NCI-H345 treated with DMSO at 0.1 percent for 48 hours (cell line): ENCODE results near the gene SCGN.

Experiments
- DNase-seq: peaks from one replicate; lab custom pipeline; 2025; ENCODE audit not compliant: unreplicated experiment; lab: John Stamatoyannopoulos, UW

The SCGN gene, protein sequence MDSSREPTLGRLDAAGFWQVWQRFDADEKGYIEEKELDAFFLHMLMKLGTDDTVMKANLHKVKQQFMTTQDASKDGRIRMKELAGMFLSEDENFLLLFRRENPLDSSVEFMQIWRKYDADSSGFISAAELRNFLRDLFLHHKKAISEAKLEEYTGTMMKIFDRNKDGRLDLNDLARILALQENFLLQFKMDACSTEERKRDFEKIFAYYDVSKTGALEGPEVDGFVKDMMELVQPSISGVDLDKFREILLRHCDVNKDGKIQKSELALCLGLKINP

DNA sequence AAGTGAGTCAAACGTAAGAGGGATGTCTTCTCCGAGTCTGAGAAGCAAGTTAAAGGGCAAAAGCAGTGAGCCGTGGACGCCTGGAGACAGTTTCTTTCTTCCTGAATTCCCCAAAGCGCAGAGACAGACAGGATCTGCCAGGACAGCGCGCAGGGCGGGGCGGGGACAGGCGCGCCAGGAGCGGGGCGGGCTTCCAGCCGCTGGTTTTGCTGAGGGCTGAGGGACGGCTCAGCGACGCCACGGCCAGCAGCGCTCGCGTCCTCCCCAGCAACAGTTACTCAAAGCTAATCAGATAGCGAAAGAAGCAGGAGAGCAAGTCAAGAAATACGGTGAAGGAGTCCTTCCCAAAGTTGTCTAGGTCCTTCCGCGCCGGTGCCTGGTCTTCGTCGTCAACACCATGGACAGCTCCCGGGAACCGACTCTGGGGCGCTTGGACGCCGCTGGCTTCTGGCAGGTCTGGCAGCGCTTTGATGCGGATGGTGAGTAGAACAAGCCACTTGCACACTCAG lies at the start of gene SCGN:
Gene SCGN, plus strand, starts transcription at position 209 of the 509 bp plus-strand sequence. Its CDS starts 189 bp downstream, at position 398.
- DNase-seq = peak; percentile 71

DNA sequence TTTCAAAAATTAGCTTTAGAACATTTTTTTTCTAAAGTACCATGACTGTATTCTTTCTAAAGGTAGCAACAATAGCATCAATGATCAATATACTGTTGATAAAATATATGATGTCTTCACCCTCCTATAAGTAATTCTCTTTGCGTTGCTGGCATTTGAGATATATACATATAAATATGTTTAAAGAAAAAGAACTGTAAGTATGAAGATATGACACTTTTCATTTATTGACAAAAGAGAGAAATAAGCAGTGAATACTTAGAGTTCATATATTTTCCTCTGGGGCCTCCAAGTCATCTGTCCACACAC lies 49.4 kb upstream of the SCGN start:
- DNase-seq = no peak

DNA sequence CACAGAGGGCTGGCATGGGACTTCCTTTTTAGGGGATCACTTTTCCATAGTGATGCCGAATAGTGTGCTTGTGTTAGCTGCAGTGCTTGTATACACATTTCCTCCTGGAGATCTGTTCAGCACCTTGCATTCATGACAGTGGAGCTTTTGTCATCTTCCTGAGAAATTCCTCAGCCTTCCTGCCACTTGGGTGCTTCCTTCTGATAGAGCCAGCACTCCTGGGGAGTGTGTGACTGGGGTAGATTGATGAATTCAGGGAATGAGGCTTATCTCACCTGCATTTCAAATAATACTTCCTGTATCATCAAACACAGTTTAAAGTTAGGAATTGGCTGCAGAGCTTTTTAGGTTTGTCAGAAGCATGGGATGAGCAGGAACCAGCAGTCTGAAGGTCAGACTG lies 48.8 kb upstream of the SCGN start:
- DNase-seq = no peak

DNA sequence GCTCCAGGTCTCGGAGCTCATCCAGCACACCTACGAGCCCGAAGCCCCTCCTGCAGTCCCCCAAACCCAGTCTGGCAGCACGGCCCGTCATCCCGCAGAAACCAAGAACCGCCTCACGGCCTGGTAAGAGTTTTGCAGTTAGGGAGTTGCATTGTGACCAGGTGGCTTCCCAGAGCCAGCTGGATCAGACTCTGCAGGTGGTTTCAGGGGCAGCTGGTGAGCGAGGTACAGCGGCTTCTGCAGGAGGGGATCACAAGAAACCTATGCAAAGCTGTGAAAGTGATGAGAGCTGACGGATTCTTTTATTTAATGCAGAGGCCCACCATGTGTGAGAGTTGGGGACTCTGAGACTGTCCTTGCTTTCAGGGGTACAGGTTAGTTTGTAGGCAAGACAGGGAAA lies 45.9 kb upstream of the SCGN start:
- no peak for DNase-seq

DNA sequence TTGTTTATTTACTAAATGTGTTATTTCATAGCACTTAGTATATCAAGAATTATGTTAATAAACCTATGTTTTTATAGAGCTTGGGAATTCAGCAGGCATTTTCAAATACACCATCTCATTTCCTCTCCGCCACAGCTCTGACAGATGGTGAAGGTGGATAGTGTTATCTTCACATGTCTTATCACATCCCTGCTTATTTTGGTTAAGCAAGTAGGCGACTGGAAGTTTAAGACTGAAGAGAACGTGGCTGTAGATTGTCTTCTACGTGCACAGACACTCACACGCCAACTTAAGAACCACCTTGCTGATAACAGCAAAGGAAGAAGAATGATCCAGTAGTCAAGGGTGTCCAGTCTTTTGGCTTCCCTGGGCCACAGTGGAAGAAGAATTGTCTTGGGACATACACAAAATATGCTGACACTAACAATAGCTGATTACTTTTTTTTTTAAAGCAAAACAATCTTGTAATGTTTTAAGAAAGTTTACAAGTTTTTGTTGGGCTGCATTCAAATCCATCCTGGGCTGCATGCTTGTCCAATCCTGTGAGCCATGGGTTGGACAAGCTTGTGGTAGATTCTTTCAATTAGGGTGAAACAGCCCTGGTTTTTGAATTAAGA lies 43.3 kb upstream of the SCGN start:
- no peak for DNase-seq

DNA sequence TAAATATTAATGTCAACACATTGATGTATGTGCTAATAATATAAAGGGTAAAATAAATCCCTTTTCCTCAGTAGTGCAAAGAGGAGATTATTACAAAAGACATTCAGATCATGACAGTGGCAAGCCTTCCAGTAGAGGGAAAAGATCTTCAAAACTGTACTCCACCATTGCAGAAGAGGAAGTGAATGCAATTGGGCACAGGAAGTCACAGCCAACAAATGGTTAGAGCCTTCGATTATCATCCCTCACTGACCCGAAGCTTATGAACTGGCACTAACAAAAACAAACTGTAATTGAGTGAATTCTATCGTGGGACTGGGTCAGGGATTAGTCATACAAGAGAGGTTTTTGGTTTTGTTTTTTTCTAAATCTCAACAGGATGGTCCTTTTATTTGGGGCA lies 39.3 kb upstream of the SCGN start:
- no peak for DNase-seq

DNA sequence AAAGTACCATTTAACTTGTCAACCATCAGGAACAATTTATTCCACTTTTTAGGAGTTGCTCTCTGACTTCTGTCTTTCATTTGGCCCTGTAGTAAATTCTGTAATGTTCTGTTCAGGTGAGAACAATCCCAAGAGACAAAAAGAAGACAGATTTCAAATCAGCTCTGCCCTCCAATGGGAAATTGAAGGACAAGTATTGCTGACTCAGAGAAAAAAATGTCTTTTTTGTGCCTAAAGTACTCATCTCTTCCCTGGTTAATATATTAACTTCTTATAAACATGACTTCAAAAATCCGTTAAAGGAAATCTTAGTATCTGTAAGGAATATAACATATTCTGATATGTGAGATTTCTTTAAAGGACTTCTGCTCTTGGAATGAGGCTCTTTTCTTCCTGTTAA lies 38.6 kb upstream of the SCGN start:
- no peak for DNase-seq

DNA sequence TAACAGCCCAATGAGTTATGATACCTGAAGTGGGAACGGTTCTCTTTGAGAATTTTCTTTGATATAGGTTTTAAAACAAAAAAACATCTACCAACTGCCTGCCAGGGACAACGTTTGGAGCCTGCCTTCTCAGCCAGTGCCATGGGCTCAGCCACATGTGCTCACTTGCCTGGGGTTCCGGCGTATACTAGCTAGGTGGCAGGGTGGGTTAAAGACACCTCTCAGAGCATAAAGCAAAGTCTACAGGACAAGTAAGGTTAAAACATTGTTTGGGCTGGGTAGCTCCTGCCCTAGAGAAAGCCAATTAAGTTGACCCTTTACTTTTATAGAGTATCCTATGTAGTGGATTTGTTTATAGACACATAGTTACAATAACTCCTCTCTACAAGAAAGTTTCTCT lies 38.0 kb upstream of the SCGN start:
- no peak for DNase-seq

DNA sequence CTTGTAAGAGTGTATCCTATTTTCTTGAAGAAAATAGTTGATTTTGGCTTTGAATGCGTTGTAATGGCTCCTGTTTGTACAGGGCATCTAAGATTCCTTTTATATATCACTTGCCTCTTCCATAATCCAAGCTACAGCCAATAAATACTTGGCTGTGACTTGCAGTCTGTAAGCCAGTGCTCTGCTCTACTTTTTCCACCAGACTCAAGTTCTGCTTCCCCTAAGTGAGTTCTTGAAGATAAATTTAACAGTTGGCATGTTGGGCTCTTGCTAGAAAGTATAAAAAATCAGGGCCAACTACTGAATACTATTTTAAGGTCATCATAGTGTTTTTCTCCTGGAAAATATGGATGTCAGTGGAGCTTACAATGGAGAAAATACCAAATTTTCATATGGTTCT lies 36.5 kb upstream of the SCGN start:
- DNase-seq = no peak

DNA sequence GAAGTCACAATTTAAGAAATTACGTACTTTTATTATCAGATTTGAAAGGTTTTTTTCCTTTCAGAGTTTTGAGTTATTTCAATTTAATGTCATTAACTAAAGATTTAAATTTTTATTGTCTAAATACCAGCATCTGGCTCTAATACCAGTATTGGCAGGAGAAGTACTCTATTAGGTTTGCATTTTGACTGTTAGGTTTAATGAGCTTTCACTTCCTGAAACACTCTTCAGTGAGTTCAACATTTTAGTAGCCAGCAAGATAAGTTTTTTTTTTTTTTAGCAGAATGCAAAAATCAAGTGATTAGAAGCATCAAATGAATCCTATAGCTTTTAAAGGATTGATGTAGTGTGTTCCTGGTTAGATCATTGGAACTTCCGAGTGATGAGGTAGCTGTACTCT lies 34.0 kb upstream of the SCGN start:
- DNase-seq = no peak

DNA sequence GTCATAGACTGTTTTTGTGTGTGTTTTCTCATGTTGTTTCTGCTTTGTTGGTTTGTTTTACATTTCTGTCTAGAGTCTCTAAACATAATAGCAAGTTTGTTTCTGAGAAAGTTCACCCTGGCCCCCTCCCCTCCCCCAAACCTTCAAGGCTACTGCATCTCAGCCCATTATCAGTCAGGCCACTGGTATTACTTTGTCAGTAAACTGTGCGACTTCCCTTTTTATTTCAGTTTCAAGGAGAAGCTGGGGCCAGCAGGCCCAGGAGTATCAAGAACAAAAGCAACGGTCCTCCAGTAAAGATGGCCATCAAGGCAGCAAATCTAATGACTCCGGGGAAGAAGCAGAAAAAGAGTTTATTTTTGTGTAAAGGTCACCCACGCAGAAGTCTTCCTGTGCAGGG lies 32.8 kb upstream of the SCGN start:
- DNase-seq = no peak

DNA sequence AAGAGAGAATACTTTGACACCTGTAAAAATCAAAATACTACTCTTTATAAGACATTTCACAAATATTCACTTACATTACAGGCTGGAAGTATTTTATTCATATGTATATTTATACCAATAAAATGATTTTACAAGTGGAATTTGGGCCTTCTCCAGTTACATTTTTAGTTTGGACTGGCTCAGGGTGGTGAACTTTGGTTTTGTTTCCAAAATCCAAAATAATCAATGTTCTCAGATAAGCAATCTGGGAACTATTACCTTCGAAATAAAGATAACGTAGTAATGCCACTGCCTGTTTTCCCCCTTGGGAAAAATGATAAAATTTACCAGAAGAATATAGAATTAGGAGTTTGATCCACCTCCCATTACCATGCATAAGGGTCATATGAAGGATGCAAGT lies 31.6 kb upstream of the SCGN start:
- DNase-seq = no peak

DNA sequence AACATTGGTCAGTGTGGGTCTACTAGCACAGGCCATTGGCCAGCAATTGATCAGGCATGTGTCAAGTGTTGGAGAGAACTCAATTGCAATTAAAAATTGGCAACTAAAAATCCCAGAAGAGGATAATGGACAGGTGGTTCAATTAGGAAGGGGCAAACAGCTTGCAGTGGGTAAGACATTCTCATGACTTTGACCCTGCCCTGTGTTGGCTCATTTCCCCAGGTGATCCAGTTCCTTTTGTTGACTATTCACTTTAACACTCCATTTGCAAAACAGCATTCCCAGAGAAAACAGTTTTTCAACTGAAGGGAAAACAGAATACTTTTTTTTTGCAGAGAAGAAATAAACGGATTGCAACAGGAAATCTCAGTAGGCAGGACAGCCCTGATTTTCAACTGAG lies 28.9 kb upstream of the SCGN start:
- no peak for DNase-seq

DNA sequence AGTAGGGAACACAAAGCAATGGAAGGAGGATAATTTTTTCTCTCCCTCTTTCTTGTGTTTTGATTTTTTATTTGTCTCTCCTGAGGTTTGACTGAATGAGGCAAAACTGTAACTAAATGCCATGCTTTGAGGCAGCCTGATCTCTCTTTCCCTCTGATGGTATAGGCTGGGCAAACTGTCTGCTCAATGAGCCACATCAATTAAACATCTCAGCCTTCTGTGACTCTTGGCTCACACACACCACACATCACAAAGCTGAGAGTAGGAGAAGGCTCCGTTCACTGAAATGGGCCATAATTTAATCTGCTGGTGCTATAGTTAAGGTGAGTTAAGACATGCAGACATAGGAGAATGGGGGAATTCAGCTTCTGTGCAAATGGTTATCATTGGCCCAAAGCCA lies 28.1 kb upstream of the SCGN start:
- DNase-seq = peak; percentile 61

DNA sequence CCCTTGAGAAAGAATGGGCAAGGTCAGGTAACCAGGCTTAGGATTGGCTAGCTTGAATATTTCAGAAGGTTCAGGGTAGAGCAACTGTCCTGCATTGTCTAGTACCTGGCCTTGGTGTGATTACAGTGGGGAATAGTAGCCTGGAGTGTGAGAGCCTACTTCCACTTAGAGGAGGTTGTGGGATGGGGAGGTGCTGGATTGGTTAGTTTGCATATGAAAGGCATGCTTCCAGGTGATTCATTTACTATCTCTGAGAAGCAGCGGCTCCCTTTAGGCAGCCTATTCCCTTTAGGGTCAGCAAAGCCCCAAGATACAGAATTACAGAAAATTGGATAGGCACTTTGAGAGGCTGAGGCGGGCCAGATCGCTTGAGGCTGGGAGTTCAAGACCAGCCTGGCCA lies 25.0 kb upstream of the SCGN start:
- DNase-seq = no peak

DNA sequence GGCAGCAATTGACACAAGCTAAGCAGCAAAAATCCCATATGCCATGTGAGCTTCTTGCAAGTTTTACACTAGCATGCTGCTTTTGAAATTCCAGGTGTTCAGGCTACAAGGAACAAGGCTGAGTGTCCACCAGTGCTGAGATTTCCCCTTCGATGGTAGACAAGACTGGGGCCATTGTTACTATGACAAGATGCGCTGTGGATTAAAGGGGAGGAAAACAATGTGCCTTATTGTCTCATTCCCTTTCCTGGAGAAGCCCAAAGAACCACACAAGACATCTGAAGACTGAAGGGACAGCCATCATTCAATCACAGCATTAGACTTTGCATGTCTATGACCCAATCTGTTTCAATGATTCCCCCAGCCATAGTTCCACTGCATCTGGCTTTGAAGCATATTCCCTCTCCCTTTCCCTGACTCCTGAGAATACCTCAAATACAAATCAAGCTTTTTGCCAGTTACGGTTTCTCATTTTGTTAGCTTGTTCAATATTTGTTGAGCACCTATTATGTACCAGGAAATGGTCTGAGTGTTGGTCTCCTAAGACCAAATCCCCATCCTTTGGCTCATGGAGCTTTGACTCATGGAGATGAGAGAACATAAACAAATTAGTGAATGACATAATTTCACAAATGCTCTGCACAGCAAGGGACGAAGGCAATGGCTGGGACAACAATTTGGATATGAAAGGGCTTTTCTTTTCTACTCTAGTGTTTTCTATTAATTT lies 23.4 kb upstream of the SCGN start:
- peak; percentile 93 for DNase-seq

DNA sequence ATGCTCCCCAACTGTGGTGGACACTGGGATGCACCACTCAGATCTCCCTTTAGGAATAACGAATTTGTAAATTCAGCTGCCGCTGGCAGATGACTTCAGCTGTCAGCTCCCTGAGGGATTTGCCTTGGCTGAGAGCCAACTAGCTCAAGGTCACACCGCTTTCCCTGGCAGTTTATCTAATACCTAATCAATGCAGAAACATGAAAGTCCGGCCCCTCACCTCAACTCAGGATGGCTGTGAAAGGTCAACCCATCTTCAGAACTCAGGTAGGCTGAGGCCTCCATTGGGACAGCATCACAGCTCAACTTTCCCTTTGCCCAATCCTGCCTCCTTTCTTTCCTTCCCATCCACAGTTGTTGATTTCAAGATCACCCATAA lies 22.8 kb upstream of the SCGN start:
- DNase-seq = no peak

DNA sequence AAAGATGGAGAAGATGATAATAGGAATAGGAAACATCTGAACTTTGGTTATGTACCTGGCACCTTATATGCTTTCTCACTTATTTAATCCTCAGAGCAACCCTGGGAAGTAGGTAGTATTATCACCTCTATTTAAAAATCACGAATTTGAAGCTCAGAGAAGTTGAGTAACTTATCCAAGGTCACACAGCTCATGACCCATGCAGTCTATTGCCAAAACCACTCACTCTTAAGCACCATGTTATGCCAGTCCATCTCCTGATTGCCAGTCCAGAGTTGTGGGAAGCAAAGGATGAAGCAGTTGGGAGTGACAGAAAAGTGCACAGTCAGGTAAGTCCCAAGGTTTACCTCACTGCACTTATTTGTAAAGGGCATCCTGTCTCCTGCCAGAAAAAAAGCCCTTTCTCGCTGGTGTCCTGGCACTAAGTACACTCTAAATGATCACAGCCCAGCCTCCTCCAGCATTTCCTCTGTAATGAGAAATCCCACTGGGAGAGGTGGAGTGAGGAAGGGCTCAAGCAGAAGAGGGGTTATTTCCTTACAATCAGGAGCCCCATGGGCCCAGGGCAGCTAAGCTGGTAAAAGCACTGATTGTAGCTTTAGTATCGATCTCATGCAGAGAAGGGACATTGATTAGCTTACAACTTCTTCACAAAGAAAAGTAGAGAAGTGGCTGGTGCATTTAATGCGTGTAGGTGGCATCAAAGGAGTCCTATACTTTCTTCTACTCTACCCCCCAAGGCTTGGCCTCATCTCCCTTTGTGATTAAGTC lies 21.3 kb upstream of the SCGN start:
- DNase-seq = no peak

DNA sequence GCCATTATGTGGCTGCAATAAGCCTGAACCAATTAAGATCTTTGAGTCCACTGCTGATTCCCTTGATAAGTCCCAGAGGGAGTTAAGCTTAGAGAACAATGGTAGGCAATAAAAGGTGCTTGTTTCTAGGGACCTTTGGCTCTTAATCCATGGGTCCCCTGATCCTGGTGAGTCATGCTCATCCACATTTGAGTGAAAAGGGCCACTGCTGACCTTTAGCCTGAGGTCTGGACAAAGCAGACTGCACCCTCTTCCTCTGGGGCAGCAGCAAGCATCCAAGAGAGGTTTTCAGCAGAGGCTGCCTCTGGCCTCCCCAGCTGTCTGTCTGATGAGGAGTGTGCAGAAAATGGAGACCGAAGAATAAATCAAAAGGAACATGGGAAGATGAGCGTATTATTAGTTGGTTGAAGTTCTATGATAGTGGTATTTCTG lies 16.1 kb upstream of the SCGN start:
- no peak for DNase-seq

DNA sequence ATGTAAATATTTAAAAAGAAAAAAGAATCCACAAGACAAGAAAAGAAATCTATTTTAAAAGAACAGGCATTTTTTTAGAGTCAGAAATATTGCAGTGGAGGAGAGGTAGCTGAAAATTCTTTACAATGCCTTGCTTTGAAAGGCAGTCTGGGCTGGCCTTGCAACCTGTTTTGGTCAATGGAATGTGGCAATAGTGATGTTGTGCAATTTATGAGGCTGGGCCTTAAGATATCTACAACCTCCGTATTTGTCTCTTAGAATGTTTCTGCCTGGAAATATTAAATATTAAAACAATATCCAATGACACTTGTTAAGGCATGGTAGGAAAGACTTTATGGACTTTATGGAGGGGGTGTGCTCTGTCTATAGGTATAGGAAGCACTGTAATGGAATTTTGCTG lies 14.8 kb upstream of the SCGN start:
- DNase-seq = no peak

DNA sequence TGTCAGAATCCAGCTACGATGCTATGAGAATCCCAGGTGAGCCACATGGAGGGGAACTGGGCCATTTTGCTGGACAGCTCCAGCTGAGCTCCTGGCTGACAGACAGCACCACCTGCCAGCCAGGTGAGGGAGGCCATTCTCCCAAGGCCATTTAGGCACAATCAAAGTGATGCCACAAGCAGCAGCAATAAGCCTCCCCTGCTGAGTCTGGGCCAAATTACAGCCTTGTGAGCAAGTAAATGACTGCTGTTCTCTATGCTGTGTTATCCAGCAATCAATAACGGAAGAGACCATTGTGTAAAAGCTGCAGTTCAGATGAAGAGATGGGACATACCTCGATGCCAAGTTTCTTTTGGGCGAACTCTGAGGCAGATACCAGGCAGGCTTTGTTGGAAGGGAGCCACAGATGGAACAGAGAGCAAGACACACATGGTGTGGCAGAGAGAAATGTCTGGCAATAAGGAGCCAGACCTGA lies 14.0 kb upstream of the SCGN start:
- peak; percentile 96 for DNase-seq

DNA sequence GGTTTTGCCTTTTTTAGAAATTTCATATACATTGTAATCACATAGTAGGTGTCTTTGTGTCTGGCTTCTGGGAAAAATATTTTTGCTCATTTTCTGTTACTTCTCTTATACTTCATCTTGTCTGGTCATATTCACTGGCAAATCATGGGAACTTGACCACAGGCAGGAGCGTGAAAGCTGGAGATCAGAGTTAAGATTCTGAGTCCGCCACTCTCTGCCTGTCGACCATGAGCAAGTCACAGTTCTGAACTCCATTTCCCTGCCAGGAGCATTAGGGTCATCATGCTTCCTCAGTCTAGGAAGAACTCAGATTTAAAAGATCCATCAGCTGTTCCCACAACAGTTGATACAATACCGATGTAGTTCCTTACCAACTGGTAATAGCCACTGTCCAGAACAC lies 12.4 kb upstream of the SCGN start:
- DNase-seq = no peak
